Stimulated activated naive CD8-positive, alpha-beta T cell treated with anti-CD3 and anti-CD28 coated beads, Interleukin-15, Interleukin-2, amounts not matched to agents 100 ng/mL and 50 ng/mL, for 24 hours (primary cell): Measurements from ENCODE around the gene EIF5A.

Experiments used
- H3K27ac Mint-ChIP-seq: one replicate; pipeline ENCODE4 v1.8.0; 2021; ENCODE audit warnings: mild to moderate bottlenecking, mixed read lengths
- H3K27me3 Mint-ChIP-seq: one replicate; pipeline ENCODE4 v1.8.0; 2021; ENCODE audit warnings: mixed read lengths
- H3K36me3 Mint-ChIP-seq: one replicate; pipeline ENCODE4 v1.8.0; 2021; ENCODE audit warnings: low read depth, mixed read lengths
- H3K4me1 Mint-ChIP-seq: one replicate; pipeline ENCODE4 v1.8.0; 2021; ENCODE audit warnings: low read depth, mixed read lengths
- H3K4me3 Mint-ChIP-seq: one replicate; pipeline ENCODE4 v1.8.0; 2021; ENCODE audit warnings: mild to moderate bottlenecking, mixed read lengths
- H3K9me3 Mint-ChIP-seq: one replicate; pipeline ENCODE4 v1.8.0; 2021; ENCODE audit warnings: mixed read lengths

Gene EIF5A

DNA sequence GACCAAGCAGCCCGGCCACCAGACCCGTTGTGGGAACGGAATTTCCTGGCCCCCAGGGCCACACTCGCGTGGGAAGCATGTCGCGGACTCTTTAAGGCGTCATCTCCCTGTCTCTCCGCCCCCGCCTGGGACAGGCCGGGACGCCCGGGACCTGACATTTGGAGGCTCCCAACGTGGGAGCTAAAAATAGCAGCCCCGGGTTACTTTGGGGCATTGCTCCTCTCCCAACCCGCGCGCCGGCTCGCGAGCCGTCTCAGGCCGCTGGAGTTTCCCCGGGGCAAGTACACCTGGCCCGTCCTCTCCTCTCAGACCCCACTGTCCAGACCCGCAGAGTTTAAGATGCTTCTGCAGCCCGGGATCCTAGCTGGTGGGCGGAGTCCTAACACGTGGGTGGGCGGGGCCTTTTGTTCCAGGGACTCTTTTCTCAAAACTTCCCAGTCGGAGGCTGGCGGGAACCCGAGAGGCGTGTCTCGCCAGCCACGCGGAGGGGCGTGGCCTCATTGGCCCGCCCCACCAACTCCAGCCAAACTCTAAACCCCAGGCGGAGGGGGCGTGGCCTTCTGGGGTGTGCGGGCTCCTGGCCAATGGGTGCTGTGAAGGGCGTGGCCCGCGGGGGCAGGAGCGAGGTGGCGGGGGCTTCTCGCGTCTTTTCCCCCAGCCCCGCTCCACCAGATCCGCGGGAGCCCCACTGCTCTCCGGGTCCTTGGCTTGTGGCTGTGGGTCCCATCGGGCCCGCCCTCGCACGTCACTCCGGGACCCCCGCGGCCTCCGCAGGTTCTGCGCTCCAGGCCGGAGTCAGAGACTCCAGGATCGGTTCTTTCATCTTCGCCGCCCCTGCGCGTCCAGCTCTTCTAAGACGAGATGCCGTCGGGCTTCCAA, 26.1 kb upstream of the EIF5A start, which contains the start of gene SLC2A4:
TSS of gene SLC2A4 (plus strand) at position 645 of the 879 bp plus-strand sequence. CDS start at position 862, 217 bp downstream.
- Mint-ChIP-seq H3K4me1 (peaks cover 23% of the 10 kb centered on the region), H3K36me3 (no peaks in the 10 kb centered on the region), H3K27ac (peak within 1 kb of the TSS; percentile 85), H3K9me3 (no peaks in the 10 kb centered on the region), H3K27me3 (peaks cover 22% of the 10 kb centered on the region), H3K4me3 (peak within 1 kb of the TSS; percentile 77)

DNA sequence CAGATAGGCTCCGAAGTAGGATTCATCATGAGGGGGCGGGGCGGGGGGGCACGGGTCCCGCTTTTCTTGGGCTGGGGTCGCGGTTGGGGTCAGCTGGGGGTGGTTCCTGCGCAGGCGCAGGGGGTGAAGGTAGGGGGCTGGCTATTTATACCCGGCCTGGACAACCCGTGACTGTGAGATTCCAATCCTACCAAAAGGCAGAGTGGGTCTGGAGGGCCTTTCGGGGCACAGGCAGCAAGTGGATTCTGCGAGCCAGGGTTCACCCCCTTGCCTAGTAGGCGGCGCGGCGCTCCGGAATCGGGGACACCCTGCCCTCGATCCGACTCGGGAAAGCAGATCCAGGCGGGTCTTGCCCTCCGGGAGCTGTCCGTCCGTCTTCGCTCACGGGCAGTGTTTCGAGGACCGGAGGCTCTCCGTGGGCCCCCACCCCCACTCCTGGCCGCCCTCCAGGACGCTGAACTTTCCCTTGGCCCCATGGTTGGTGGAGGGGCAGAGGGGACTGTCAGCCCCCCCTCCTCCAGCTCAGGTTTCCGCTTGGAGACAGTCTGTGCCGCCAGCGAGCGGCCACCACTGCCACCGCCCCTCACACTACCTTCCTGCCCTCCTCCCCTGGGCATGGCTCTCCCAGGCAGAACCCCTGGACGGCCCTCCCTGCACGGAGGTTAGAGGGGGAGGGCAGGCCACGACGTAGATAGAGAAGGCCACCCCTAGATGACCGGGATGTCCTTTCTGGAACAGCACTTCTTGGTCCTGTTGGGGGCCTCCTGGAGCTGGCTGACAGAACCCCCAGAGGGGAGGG, 25.3 kb upstream of the EIF5A start:
- Mint-ChIP-seq H3K4me1 (peaks cover 23% of the 10 kb centered on the region), H3K27ac (no peak overlapping the region), H3K4me3 (peak overlapping the region; percentile 77), H3K9me3 (no peaks in the 10 kb centered on the region), H3K27me3 (peaks cover 23% of the 10 kb centered on the region), H3K36me3 (no peaks in the 10 kb centered on the region)

DNA sequence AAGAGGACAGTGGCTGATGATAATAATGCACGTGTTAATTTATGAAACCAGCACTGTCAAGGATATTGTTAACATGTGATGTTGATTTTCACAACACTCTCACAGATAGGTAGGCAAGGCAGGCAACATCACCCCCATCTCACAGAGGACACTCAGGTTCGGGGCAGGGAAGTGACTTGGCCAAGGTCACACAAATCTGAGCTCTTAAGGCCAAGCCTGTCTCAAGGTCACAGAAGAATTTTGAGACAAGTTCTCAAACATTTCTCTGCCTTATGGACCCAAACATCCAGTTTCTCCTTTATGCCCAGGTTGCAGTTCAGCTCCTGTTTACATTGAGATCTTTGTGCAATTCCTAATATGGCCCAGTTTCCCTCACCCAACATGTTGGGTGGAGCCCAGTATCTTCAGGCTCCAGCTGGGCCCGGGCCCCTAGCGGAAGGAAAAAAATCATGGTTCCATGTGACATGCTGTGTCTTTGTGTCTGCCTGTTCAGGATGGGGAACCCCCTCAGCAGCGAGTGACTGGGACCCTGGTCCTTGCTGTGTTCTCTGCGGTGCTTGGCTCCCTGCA, 24.6 kb upstream of the EIF5A start:
- Mint-ChIP-seq H3K36me3 (no peaks in the 10 kb centered on the region), H3K4me3 (no peak overlapping the region), H3K4me1 (peaks cover 23% of the 10 kb centered on the region), H3K27me3 (peaks cover 24% of the 10 kb centered on the region), H3K9me3 (no peaks in the 10 kb centered on the region), H3K27ac (no peak overlapping the region)

DNA sequence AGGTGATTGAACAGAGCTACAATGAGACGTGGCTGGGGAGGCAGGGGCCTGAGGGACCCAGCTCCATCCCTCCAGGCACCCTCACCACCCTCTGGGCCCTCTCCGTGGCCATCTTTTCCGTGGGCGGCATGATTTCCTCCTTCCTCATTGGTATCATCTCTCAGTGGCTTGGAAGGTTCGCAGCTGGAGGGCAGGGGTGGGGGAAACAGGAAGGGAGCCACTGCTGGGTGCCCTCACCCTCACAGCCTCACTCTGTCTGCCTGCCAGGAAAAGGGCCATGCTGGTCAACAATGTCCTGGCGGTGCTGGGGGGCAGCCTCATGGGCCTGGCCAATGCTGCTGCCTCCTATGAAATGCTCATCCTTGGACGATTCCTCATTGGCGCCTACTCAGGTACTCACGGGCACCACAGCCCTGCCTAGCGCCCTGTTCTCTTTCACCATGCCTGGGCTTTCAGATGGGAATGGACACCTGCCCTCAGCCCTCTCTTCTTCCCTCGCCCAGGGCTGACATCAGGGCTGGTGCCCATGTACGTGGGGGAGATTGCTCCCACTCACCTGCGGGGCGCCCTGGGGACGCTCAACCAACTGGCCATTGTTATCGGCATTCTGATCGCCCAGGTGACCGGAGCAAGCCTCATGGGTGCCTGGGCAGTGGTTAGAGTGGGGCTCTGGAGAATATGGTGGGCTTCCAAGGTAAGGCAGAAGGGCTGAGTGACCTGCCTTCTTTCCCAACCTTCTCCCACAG, 23.8 kb upstream of the EIF5A start:
- Mint-ChIP-seq H3K27me3 (peaks cover 27% of the 10 kb centered on the region), H3K9me3 (no peaks in the 10 kb centered on the region), H3K4me1 (peaks cover 23% of the 10 kb centered on the region), H3K27ac (no peak overlapping the region), H3K36me3 (no peaks in the 10 kb centered on the region), H3K4me3 (no peak overlapping the region)

DNA sequence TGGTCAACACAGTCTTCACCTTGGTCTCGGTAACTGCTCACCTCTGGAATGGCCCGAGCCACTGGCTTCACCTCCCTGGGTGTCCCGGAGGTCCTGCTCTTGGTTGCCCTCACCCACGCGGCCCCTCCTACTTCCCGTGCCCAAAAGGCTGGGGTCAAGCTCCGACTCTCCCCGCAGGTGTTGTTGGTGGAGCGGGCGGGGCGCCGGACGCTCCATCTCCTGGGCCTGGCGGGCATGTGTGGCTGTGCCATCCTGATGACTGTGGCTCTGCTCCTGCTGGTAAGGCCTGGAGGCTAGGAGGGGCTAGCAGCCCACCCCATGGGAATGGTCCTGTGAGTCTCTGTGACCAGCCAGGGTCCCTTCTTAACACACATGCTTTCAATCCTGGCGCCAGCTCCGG, 22.5 kb upstream of the EIF5A start:
- peaks cover 23% of the 10 kb centered on the region for H3K4me1 Mint-ChIP-seq
- H3K27me3 Mint-ChIP-seq = peaks cover 27% of the 10 kb centered on the region
- no peak overlapping the region for H3K27ac Mint-ChIP-seq
- no peaks in the 10 kb centered on the region for H3K9me3 Mint-ChIP-seq
- H3K4me3 Mint-ChIP-seq = no peak overlapping the region
- no peaks in the 10 kb centered on the region for H3K36me3 Mint-ChIP-seq

DNA sequence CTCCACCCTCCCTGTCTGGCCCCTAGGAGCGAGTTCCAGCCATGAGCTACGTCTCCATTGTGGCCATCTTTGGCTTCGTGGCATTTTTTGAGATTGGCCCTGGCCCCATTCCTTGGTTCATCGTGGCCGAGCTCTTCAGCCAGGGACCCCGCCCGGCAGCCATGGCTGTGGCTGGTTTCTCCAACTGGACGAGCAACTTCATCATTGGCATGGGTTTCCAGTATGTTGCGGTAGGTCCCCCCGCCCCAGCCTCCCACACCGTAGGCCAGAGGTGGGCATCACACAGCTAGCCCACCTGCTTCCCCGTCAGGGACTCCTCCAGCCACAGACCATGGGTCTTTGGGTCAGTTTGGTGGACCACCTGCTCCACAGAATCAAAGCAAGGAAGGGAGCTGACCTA, 21.7 kb upstream of the EIF5A start:
- Mint-ChIP-seq H3K4me1 (peaks cover 18% of the 10 kb centered on the region), H3K27ac (no peak overlapping the region), H3K4me3 (no peak overlapping the region), H3K27me3 (peaks cover 27% of the 10 kb centered on the region), H3K9me3 (no peaks in the 10 kb centered on the region), H3K36me3 (no peaks in the 10 kb centered on the region)

DNA sequence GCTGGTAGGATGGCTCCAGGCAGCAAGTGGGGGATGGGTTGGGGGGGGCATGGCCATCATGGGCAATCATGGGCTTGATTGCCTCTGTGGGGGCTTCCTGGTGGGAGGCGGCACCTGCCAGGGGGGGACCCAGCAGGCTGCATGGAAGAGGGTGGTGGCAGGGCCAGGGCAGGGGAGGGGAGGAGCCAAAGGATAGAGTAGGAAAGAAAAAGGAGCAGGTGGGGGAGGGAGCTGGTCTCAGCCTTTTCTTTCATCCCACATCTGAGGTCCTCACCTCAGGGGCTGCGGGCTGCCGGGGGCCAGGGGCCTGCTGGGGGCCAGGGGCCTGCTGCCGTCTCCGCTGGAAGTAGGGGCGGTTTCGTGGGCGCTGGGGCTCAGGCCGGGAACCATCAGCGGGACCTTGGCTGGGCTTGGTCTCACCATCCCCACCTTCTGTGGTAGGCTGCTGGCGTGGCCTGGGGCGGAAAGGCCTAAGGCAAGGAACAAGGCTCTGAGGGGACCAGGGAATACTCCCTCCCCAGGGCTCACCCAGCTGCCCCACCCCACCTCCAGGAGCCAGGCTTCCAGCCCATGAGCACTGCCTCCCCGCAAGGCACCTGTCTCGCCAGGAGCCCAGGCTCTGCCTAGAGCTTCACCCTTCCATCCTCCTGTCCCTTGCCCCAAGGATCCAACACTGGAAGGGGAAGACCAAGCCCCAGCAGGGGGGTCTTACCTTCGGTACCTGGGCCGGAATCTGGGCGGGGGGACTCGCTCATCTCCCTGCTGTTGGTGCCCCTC, 18.0 kb upstream of the EIF5A start:
- Mint-ChIP-seq H3K4me3 (no peak overlapping the region), H3K9me3 (no peaks in the 10 kb centered on the region), H3K27ac (no peak overlapping the region), H3K27me3 (peaks cover 22% of the 10 kb centered on the region), H3K36me3 (no peaks in the 10 kb centered on the region), H3K4me1 (peaks cover 6% of the 10 kb centered on the region)

DNA sequence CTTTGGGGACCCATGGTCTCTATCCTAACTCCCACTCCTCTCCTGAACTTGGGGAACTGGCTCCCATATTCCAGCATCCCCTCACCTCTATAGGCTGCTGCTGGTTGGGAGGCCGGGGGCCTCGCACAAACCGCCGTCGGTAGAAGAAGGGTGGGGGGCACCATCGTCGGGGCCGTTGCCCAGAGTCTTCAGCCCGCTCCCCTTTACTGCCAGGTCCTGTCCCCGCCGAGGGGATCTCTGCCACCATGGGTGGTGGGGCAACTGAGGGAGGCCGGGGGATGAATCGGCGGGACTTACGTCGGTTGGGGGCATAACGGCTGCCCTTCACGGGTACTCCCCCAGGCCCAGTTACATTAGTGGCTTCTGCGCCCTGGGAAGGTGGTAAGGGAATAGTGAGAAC, 17.3 kb upstream of the EIF5A start:
- Mint-ChIP-seq H3K9me3 (no peaks in the 10 kb centered on the region), H3K27ac (no peak overlapping the region), H3K36me3 (no peaks in the 10 kb centered on the region), H3K4me3 (no peak overlapping the region), H3K4me1 (peaks cover 10% of the 10 kb centered on the region), H3K27me3 (peaks cover 26% of the 10 kb centered on the region)

DNA sequence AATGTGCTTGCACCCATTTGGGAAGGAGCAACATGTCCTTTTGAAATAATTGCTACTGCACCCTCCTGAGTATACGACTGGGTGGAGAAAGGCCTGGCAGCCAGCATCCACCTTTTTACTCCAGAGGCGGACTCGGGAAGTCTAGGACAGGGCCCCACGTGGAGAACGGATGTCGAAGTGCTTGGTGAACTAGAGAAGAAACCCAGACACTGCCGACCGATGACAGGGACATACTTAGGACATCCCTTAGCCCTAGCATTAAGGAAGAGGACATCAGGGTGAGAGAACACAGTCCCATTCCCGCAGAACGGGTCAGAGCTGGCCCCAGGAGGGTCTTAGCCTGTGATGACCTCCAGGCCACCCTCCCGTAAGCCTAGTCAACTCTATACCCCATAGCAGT, 16.7 kb upstream of the EIF5A start:
- Mint-ChIP-seq H3K4me3 (no peak overlapping the region), H3K9me3 (no peaks in the 10 kb centered on the region), H3K27ac (no peak overlapping the region), H3K27me3 (peaks cover 30% of the 10 kb centered on the region), H3K36me3 (no peaks in the 10 kb centered on the region), H3K4me1 (peaks cover 14% of the 10 kb centered on the region)

DNA sequence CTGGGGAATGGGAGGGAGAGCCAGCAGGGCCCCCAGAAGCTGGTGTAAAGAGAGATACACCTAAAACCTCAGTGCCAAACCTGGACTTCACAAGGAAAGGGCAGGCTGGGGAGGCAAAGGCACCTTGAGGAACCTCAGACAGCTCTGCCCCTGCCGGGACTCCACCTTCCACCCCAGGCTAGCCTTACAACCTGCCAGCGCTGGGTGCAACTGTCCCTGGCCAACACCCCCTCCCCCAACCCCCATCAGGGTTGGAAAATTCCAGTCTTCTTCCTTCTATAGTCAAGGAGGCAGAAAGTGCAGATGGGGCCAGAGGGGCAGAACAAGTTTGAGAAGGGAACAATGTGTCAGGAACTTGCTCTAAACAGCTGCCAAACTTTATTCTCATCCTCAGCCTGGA, 15.2 kb upstream of the EIF5A start:
- Mint-ChIP-seq H3K27me3 (peaks cover 35% of the 10 kb centered on the region), H3K9me3 (no peaks in the 10 kb centered on the region), H3K27ac (no peak overlapping the region), H3K4me3 (no peak overlapping the region), H3K4me1 (peaks cover 25% of the 10 kb centered on the region), H3K36me3 (no peaks in the 10 kb centered on the region)

DNA sequence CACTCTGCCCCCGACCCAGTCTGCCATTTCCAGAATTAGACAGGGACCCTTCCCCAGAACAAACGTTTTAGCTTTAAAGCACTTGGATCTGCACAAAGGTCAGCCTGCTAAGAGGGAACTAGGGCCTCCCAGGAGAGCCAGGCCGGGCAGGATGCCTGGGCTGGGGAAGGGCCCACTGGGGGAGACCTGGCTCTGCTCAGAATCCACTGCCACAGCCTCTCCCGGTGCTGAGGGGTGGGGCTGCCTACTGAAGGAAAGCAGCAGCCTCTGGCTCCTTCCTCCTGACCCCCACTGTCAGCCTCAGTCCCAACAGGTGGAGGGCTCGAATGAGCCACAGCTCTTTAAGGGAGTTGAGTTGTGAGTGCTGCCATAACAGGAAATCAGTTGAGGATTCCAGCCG, 14.7 kb upstream of the EIF5A start:
- Mint-ChIP-seq H3K9me3 (no peaks in the 10 kb centered on the region), H3K27me3 (peaks cover 35% of the 10 kb centered on the region)

DNA sequence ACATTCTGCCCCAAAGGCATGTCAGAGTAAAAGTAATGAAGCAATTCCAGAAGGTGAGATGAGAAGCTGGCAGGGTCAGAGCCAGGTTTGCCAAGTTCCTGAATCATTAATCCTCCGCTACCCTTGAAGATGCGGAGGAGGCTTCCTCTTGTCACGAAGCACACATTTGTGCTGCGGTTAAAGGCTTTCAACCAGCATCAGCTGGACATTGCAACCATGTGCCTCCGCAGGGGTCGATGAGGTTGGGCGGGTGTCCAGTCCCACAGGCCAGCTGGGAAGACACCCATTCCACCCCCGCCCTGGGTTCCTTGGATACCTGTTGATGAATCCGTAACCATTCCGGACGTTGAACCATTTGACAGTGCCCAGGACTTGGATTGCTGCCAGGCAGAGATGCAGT, 14.3 kb upstream of the EIF5A start:
- Mint-ChIP-seq H3K27ac (no peak overlapping the region), H3K9me3 (no peaks in the 10 kb centered on the region), H3K4me1 (peaks cover 25% of the 10 kb centered on the region), H3K36me3 (no peaks in the 10 kb centered on the region), H3K27me3 (peaks cover 31% of the 10 kb centered on the region), H3K4me3 (no peak overlapping the region)

More for the DNA sequence above, 14.7 kb upstream of the EIF5A start:
- Mint-ChIP-seq H3K4me3 (no peak overlapping the region), H3K27ac (no peak overlapping the region), H3K36me3 (no peaks in the 10 kb centered on the region), H3K4me1 (peaks cover 25% of the 10 kb centered on the region)

DNA sequence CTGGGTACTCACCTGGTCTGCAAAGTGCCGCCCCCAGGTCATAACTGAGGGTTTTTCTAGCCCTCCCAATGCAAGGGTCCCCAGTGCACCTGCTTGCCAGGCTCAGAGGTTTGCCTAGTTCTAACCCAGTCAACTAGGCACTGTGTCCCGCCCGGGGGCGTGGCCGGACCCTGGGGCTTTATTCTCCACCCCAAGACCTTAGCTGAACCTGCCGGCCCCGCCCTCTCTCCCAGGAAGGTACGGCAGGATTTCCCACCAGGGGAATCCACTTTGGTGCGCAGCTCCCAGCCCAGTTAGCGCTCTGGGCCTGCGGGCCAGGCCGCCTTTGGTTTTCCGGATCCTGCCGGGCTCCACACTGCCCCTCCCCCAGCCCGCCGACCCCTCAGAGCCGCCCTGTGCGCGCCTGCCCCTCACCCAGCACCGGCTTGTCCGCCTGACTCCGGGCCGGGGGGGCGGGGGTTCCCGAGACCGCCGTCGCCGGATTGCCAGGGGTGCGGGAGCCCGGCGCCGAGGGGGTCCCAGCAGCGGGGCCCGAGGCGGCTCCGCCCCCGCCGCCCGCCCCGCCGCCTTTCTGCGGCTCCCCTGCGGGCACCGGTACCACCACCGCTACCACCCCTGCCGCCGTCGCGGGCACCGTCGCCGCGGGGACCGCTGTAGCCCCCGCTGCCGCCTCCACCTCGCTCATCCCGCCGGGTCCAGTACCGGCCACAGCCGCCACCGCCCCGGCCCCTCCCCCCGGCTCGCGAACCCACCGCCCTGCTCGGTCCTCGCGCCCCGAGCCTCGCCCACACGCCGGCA, 13.4 kb upstream of the EIF5A start:
- peak overlapping the region; percentile 49 for H3K27ac Mint-ChIP-seq
- H3K4me1 Mint-ChIP-seq = peaks cover 25% of the 10 kb centered on the region
- H3K9me3 Mint-ChIP-seq = no peaks in the 10 kb centered on the region
- no peaks in the 10 kb centered on the region for H3K36me3 Mint-ChIP-seq
- H3K4me3 Mint-ChIP-seq = peak overlapping the region; percentile 41
- peaks cover 31% of the 10 kb centered on the region for H3K27me3 Mint-ChIP-seq
